K562 (cell line): ENCODE data around the gene MON1A. TPM values are rescaled to one million over a fixed set of nuclear protein-coding genes. Genes with fewer than 3 reads are reported as not detected.
A peak's percentile ranks its signal among the peaks of the same experiment; 100 is the strongest.

Experiments
- ATF7 ChIP-seq: fragments of 450-650 bp; IDR thresholded peaks from 2 replicates; pipeline ENCODE4 v1.7.1; 2014; ENCODE audit warnings: mild to moderate bottlenecking, moderate library complexity
- BRF2 ChIP-seq: IDR thresholded peaks from 3 replicates; pipeline ENCODE4 v1.6.1; 2011; ENCODE audit warnings: borderline replicate concordance, mild to moderate bottlenecking; ENCODE audit not compliant: insufficient read length, insufficient read depth
- CCNT2 ChIP-seq: IDR thresholded peaks from 2 replicates; pipeline ENCODE4 v1.6.1; 2011; ENCODE audit warnings: borderline replicate concordance, low read depth, mild to moderate bottlenecking, moderate library complexity, mixed read lengths, low read length; ENCODE audit not compliant: insufficient read length; ENCODE audit errors: extremely low read depth
- CHD2 ChIP-seq: IDR thresholded peaks from 2 replicates; pipeline ENCODE4 v1.6.1; 2011; ENCODE audit warnings: low read depth, low read length
- CREM ChIP-seq: IDR thresholded peaks from 2 replicates; pipeline ENCODE4 v1.6.1; 2014; ENCODE audit warnings: antibody characterized with exemption, low read depth
- CTBP1 ChIP-seq: fragments of 450-650 bp; IDR thresholded peaks from 2 replicates; pipeline ENCODE4 v1.6.1; 2016; ENCODE audit warnings: borderline replicate concordance
- ELF4 ChIP-seq: fragments of 450-650 bp; formaldehyde crosslinking; IDR thresholded peaks from 2 replicates; pipeline ENCODE4 v1.4.0; 2022; ENCODE audit warnings: missing genetic modification characterization
- ELK3 ChIP-seq: fragments of 450-650 bp; formaldehyde crosslinking; IDR thresholded peaks from 2 replicates; pipeline ENCODE4 v1.4.0; 2020; ENCODE audit warnings: mild to moderate bottlenecking
- HES1 ChIP-seq: fragments of 450-650 bp; IDR thresholded peaks from 2 replicates; pipeline ENCODE4 v1.6.1; 2016; ENCODE audit warnings: low read depth, mild to moderate bottlenecking, moderate library complexity
- KDM5B ChIP-seq: fragments of 200-600 bp; sonication (generic); IDR thresholded peaks from 2 replicates; pipeline ENCODE4 v1.6.1; 2012; ENCODE audit warnings: low read depth, mild to moderate bottlenecking, moderate library complexity, low read length, control low read depth, inconsistent platforms; ENCODE audit not compliant: insufficient replicate concordance
- KLF1 ChIP-seq: fragments of 450-650 bp; IDR thresholded peaks from 2 replicates; pipeline ENCODE4 v1.6.1; 2016; ENCODE audit warnings: missing genetic modification characterization, missing compliant biosample characterization
- MLLT1 ChIP-seq, 2 experiments: fragments of 450-650 bp; IDR thresholded peaks; 2 replicates each; pipeline ENCODE4 v1.6.1; 2016
- PHB ChIP-seq: fragments of 250-450 bp; sonication (Bioruptor Pico); IDR thresholded peaks from 2 replicates; pipeline ENCODE4 v1.5.0; 2021
- PTBP1 ChIP-seq: fragments of 200-400 bp; formaldehyde crosslinking; IDR thresholded peaks from 2 replicates; pipeline ENCODE4 v1.6.1; 2017; ENCODE audit warnings: low read depth, low read length
- SIX5 ChIP-seq, 2 experiments: IDR thresholded peaks; 2 replicates each; pipeline ENCODE4 v1.6.1; 2011; ENCODE audit warnings: low read length in 2 of 2, borderline replicate concordance in 1 of 2, low read depth in 1 of 2, mild to moderate bottlenecking in 1 of 2, moderate library complexity in 1 of 2; ENCODE audit not compliant: insufficient read depth in 1 of 2
- SOX6 ChIP-seq: fragments of 450-650 bp; IDR thresholded peaks from 2 replicates; pipeline ENCODE4 v1.6.1; 2014; ENCODE audit warnings: mild to moderate bottlenecking
- SPI1 ChIP-seq: IDR thresholded peaks from 2 replicates; pipeline ENCODE4 v1.6.1; 2011; ENCODE audit warnings: low read depth, low read length, control low read depth, borderline replicate concordance
- SRF ChIP-seq, 2 experiments: fragments of 250-450, 450-650 bp in 1 of 2; sonication (Bioruptor Pico) in 1 of 2; sonication (generic) in 1 of 2; formaldehyde crosslinking; IDR thresholded peaks; 2 replicates each; pipeline versions ENCODE4 v1.5.0 to v1.5.1; 2020 to 2022; ENCODE audit warnings: mild to moderate bottlenecking in 1 of 2, missing genetic modification reagents in 1 of 2
- SUPT5H ChIP-seq: fragments of 450-650 bp; IDR thresholded peaks from 2 replicates; pipeline ENCODE4 v1.6.1; 2016
- TFE3 ChIP-seq: fragments of 450-650 bp; formaldehyde crosslinking; IDR thresholded peaks from 2 replicates; pipeline ENCODE4 v1.4.0; 2020; ENCODE audit warnings: mild to moderate bottlenecking, mixed read lengths
- ZNF143 ChIP-seq: sonication (generic); formaldehyde crosslinking; IDR thresholded peaks from 2 replicates; pipeline ENCODE4 v1.9.0; 2022; ENCODE audit warnings: mild to moderate bottlenecking, missing genetic modification reagents
- ZNF79 ChIP-seq: fragments of 250-450 bp; sonication (Bioruptor Pico); IDR thresholded peaks from 2 replicates; pipeline ENCODE4 v1.4.0; 2020; ENCODE audit warnings: low read depth, mild to moderate bottlenecking, moderate library complexity
- polyA plus RNA-seq, 8 experiments: library from polyadenylated mRNA; depleted of rRNA in 4 of 8; stranded (reverse) in 5 of 8; unstranded in 3 of 8; fragments of >200 nt; fragmentation: Nextera tagmentation in 2 of 8; fragmentation: Illumina TruSeq in 1 of 8; extraction: Ambion mirVana in 2 of 8; extraction: Trizol in 1 of 8; gene quantifications; 2 replicates each; pipeline versions ENCODE4 v1.2.1 to v1.2.3, GENCODE V29; 2011 to 2014; ENCODE audit warnings: inconsistent platforms in 1 of 8, missing spikeins in 1 of 8
- total RNA-seq, 7 experiments: library from RNA; depleted of rRNA in 6 of 7; stranded (reverse); fragments of >200 nt in 6 of 7; fragmentation: Illumina TruSeq in 2 of 7; extraction: Trizol in 2 of 7; gene quantifications; 2 replicates each; pipeline versions ENCODE4 v1.2.1 to v1.2.3, GENCODE V29; 2011 to 2021; ENCODE audit warnings: low replicate concordance in 1 of 7

The MON1A gene
- total and polyA plus RNA-seq, 9 of the 15 experiments (the other 6 are each of a cell fraction or from before 2014, with no cell fraction given): 1.1 to 13.8 (median 6.8) TPM

GRCh38 chr3:49939858-49940666 lies 10.5 kb upstream of the MON1A start, which contains the start of gene RBM6 (continued):
- TF ChIP-seq SIX5 (IDR thresholded peaks at IDR 0.05; ENCODE audit: borderline replicate concordance in 1 of 2, insufficient read depth in 1 of 2, low read depth in 1 of 2, low read length in 2 of 2): peak; percentile 52 to 67; a peak in 3 of 4 replicates
- TF ChIP-seq SUPT5H: peak; percentile 97
- peak; percentile 78 for TF ChIP-seq KLF1 (tag)
- no peak for TF ChIP-seq ELK3
- TF ChIP-seq ZNF79 (CRISPR knock-in tag): no peak
- peak; percentile 80 for TF ChIP-seq CTBP1
- peak; percentile 72 for TF ChIP-seq KDM5B
- TF ChIP-seq HES1: 0 out of 2 replicates have a peak, but pooled peaks have one; percentile 12
- TF ChIP-seq MLLT1 (IDR thresholded peaks at IDR 0.05): no peak
- peak; percentile 57; the same call in 1 of the 2 replicates for TF ChIP-seq ELF4
- TF ChIP-seq ZNF143 (CRISPR knock-in tag): peak; percentile 92
- TF ChIP-seq SOX6: peak; percentile 18; the same call in 1 of the 2 replicates
- peak in 1 of 2 experiments; percentile 75; a peak in 2 of 4 replicates for TF ChIP-seq SRF (CRISPR knock-in tag; IDR thresholded peaks at IDR 0.05)
- peak; percentile 82 for TF ChIP-seq ATF7
- peak; percentile 18 for TF ChIP-seq CCNT2
- TF ChIP-seq PTBP1: no peak
- peak; percentile 96 for TF ChIP-seq CREM
- TF ChIP-seq CHD2: 0 out of 2 replicates have a peak, but pooled peaks have one; percentile 25
- TF ChIP-seq TFE3 (CRISPR knock-in tag): no peak
- TF ChIP-seq BRF2: no peak
- no peak for TF ChIP-seq PHB
- 0 out of 2 replicates have a peak, but pooled peaks have one; percentile 36 for TF ChIP-seq SPI1
